Measurements from ENCODE around the gene CRLF1.

Gene CRLF1

GRCh38 chr19:18606281-18607225 is at the start of gene CRLF1:
Gene CRLF1, minus strand, starts transcription at chr19:18606799. Its CDS starts 143 bp downstream, at chr19:18606656.
- no peak for DNase-seq

GRCh38 chr19:18655173-18655844 is 48.7 kb upstream of the CRLF1 start:
- no peak for DNase-seq

- no peak for DNase-seq
Measured at GRCh38 chr19:18654469-18654868, 47.9 kb upstream of the CRLF1 start.

GRCh38 chr19:18653853-18654252 is 47.3 kb upstream of the CRLF1 start:
- DNase-seq, result no peak

DNA sequence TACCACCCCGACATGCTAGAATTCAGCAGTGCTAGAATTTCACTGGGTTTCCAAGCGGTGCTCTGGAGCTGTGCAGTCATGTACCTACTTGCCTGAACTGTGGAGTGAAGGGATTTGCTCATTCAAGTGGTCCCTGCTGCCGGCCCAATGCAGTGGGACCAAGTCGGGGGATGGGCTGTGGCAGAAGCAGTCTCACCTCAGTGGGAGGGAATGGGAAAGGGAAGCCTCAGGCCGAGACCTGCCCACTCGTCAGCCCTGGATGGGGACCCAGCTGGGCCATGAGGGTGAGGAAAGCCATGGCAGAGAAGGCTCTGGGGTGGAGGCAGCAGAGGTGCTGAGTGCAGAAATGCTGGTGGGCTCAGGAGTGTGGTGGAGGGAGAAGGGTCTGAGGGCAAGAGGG is 45.1 kb upstream of the CRLF1 start:
- no peak for DNase-seq

- DNase-seq, result no peak
Measured at GRCh38 chr19:18651300-18651699, 44.7 kb upstream of the CRLF1 start.

GRCh38 chr19:18650468-18651041 is 44.0 kb upstream of the CRLF1 start:
- no peak for DNase-seq

- no peak for DNase-seq
Measured at GRCh38 chr19:18650021-18650390, 43.4 kb upstream of the CRLF1 start.

DNA sequence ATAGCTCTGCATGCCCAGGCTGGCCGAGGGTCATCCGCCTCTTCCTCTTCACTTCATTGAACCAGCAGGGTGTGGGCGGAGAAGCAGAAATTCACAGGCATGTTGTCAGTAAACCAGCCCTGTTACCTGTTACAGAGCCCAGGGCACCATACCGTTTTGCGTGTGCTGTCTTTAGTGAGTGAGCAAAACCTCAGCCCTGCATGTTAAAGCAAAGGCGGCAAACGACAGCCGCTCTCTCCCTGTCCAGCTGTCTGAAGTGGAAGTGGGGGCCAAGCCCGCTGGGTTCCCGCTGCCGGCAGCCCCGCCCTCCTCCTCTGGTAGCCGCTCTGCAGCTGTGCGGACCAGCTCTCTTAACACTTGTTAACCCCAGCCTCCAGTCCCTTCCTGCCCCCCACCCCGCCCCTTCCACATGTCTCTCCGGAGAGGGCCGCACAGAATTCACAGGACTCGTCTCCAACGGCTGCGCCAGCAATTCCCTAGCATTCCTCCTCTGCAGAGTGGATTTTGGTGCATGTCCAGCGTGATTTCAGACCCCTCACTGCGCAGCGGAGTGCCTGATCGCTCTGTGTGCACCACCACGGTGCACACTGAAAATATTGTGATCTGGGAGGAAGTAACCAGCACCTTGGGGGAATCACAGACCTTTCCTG is 42.9 kb upstream of the CRLF1 start:
- no peak for DNase-seq

DNA sequence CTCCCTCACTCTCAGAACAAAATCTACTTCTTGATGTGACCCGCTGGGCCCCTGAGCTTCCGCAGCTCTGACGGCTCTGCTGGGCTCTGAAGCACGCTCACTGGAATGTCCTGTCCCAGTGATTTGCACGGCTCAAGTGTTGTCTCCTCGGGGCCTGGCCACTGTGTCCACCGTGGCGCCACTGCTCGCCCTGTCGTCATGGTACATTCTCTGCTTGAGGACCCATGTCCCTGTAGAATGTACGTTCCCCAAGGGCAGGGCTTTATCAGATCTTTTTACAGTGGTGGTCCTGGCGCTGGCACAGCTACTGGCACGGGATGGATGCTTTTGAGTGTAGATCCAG is 42.3 kb upstream of the CRLF1 start:
- DNase-seq, result no peak

GRCh38 chr19:18647807-18648206 is 41.2 kb upstream of the CRLF1 start:
- DNase-seq, result no peak

DNA sequence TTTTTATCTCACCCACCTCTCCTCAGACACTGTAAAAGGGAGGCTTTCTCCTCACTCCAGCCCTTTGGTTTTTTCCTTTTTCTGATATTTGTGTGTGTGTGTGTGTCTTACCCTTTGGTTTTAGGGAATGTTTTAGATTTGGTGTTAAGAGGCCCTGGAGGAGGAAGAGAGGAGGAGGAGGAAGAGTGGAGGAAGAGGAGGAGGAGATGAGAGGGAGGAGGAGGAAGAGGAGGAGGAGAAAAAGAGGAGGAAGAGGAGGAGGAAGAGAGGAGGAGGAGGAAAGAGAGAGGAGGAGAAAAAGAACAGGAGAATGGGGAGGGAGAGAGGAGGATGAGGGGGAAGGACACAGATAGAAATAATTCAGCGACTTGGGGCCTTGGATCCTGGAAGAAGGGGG is 40.8 kb upstream of the CRLF1 start:
- DNase-seq, result no peak

DNA sequence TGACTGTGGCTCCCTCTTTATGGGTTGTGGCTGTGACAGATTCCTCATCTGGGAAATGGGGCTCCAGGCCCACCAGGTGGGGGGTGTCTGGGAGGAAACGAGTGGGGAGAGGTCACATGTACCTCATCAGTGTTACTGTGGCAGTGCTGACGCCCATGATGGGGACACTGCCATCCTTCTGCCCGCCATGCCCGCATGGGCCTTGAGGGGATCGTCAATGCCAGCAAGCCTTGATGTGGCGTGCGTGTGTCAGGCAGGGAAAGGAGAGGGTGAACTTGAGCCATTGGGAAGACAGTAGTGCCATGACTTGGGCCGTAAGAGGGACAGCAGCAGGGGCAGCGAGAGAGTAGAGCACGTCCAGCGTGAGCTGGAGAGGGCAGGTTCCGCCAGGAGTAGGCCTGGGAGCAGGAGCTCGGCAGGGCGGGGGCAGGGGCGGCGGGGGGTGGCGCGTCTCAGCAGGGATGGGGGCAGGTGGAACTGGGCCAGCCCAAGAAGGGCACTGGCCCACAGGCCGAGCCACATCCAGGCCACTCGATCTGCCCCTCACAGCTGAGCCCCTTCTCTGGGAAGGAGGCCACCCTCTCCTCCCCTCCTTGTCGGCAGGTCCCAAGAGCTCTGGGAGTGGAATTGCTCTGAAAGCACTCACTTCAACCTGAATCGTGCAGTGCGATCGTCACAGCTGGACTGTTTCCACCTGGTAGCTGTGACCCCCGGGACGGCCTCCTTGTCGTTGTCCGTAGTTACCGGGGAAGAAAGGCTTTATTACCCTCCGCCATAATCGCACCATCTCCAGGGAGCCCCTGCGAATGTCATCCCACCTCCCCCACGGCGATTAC is 40.2 kb upstream of the CRLF1 start:
- DNase-seq, result no peak

- no peak for DNase-seq
Measured at GRCh38 chr19:18645035-18645511, 38.5 kb upstream of the CRLF1 start.

DNA sequence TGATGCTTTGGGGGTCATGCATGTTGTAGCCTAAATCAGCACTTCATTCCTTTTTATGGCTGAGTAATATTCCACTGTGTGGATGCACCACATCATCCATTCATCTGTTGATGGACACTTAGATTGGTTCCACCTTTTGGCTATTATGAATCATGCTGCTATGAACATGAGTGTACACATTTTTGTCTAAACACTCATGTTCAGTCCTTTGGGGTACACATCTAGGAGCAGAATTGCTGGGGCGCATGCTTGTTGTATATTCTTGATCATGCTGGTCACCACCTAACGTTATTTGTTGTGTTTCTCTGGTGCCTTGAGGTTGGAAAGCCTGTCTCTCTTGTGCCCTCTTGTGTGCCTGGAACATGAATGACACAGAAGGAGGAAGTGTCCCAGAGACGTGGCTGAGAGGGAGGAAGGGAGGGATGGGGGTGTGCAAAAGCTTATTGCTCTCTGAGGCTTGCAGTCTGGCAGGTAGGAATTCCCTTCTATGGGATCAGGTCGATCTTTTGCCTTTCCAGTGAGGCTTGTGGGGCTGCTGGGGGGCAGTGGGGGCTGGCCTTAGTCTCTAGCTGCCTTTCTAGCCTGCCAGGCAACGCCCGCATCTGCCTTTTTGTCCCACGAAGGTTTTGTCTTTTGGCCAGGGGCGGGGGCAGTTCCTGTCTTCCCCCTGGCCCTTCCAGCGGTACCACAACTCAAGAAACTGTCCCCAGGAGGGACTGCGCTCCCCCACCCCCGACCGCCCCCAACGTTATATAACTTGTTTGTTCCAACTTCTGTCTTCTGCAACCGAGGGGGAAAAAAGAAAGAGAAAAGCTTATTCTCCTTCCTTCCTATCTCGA is 37.8 kb upstream of the CRLF1 start:
- DNase-seq, result no peak

DNA sequence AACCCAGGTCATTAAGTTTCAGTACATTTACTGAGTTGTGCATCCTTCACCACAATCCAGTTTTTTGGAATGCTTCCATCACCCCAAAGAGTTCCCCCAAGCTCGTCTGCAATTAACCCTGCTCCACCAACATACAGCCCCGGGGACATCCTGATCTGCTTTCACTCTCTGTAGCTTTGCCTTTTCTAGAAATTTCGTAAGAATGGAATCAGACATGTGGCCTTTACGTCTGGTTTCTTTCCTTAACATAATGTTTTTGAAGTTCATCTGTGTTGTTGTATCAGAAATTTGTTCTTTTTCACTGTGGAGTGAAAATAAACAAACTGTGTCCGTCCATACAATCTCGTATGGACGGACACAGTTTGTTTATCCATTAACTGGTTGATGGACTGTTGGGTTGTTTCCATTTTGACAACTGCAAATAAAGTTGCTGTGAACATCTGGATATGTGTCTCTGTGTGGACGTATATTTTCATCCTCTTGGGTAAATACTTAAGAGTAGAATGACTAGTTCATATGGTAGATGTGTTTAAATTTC is 33.2 kb upstream of the CRLF1 start:
- no peak for DNase-seq

GRCh38 chr19:18637673-18638630 is 31.4 kb upstream of the CRLF1 start:
- no peak for DNase-seq

DNA sequence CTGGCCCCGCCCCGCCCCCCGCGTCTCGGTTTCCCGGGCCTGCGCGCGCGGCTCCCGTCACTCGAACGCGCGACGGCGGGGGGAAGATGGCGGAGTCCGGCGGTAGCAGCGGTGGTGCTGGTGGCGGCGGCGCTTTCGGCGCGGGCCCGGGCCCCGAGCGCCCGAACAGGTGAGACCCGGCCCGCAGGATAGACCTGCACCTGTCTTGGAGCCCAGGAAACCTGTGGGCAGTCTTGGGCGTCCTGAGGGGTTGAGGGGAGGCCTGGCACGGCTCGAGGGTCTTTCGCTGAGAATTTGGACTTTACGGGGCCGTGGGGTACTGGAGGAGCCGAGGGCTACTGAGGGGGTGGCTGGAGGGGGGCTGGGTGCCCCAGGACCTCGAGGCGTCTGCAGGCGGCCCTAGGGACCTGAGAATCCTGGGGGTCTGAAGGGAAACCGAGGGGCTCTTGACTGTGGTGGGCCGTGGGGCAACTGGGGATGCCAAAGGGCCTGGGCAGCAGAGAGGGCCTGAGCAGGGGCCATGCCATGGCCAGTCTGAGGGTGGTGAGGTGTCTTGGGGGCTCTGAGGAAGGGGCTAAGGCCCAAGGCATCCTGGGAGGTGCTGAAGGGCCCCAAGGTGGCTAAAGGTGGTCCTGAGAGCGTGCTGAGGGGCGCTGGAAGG is 30.5 kb upstream of the CRLF1 start, which contains the start of gene KLHL26:
Gene KLHL26 (plus strand): TSS at position 60 of the 661 bp plus-strand sequence. CDS start 27 bp downstream, at position 87.
- DNase-seq, result no peak
